ENCODE data around the gene MTERF4.

DNA sequence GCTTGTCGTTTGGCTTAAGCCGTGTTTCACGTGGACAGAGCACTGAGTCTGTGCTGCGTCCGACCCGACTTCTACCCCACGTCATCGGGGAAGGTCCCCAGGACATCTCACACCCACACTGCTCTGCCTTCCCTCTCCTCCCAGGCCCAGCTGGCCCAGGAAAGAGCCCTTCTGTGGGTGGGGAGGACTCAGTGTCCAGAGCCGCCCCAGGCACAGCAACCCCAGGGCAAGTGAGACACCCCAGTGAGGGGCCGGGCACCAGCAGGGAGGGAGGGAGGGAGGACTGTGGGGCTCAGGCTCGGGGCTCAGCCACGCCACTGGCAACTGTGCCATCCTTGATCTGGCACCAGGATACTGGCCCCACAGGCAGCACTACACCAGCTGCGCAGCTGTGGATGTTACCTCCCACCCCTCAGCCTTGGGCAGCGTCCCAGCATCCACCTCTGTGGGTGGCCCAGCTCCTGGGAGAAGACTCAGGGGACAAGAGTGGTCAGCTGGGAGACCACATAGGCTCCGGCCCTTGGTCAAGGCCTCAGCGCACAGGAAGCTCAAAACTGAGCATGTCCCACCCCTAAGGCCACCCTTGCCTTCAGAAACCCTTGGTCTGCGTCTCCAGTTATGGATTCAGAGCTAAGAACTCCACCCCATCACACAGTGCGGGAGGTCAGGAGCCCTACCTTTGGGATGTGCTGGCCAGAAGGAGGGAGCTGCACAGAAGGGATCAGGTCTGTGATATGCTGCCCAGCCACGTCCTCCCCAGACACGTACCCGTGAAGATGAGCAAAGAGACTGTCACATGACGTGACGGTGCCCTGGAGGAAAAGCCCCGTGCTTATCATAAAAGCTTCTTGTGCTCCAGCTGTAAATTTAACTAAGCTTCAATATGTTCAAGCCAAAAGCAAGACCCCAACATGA is 35.4 kb upstream of the MTERF4 start:
- TF ChIP-seq POLR2A (IDR thresholded peaks at IDR 0.05), result no peak
- TF ChIP-seq, protein P1, sequence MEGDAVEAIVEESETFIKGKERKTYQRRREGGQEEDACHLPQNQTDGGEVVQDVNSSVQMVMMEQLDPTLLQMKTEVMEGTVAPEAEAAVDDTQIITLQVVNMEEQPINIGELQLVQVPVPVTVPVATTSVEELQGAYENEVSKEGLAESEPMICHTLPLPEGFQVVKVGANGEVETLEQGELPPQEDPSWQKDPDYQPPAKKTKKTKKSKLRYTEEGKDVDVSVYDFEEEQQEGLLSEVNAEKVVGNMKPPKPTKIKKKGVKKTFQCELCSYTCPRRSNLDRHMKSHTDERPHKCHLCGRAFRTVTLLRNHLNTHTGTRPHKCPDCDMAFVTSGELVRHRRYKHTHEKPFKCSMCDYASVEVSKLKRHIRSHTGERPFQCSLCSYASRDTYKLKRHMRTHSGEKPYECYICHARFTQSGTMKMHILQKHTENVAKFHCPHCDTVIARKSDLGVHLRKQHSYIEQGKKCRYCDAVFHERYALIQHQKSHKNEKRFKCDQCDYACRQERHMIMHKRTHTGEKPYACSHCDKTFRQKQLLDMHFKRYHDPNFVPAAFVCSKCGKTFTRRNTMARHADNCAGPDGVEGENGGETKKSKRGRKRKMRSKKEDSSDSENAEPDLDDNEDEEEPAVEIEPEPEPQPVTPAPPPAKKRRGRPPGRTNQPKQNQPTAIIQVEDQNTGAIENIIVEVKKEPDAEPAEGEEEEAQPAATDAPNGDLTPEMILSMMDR (IDR thresholded peaks at IDR 0.05), result no peak

All from thyroid gland (tissue), 4 donors.